Measurements from ENCODE around the gene MROH9. TPM values are rescaled to one million over a fixed set of nuclear protein-coding genes. Genes with fewer than 3 reads are reported as not detected.

The MROH9 gene
- total RNA-seq, 1 experiment from 2014 or later, result not detected

DNA sequence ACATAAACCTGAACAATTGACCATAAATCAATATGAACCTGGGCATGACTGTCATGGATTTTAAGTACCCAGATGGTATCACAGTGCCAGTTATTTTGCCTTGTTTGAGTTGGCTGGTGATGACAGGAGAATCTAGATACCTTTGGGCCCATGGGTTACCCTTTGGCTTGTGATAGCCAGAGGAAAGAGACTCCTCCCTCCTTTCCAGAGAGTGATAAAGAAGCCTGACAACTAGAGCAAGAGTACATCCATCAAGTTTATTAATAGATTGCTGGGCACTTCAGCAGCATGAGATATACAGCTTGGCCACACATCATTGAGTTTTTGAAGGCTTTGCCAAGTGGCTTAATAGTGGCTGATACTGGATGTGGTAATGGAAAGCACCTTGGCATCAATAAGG, 148.8 kb downstream of the MROH9 start:
- Histone ChIP-seq H2AK5ac (ENCODE audit: insufficient read length, low read length) (no peak overlapping the region), H2BK120ac (ENCODE audit: low read depth, low read length, poor library complexity, severe bottlenecking) (no peak overlapping the region), H3K14ac (ENCODE audit: insufficient read depth, low read length) (no peak overlapping the region), H2AFZ (ENCODE audit: low read length) (no peak overlapping the region), H3K23ac (ENCODE audit: insufficient read length, low read depth, low read length) (no peak overlapping the region), H3K79me1 (ENCODE audit: insufficient read depth, low read depth, low read length, poor library complexity, severe bottlenecking) (no peaks in the 10 kb centered on the region), H2BK12ac (ENCODE audit: insufficient read length, low read depth, low read length) (no peak overlapping the region), H4K91ac (ENCODE audit: insufficient read length, low read depth, low read length) (no peak overlapping the region), H4K5ac (ENCODE audit: insufficient read length, low read depth, low read length) (no peak overlapping the region), H3K27ac (ENCODE audit: insufficient read length, low read depth, low read length) (no peak overlapping the region), H3K4ac (ENCODE audit: low read depth, low read length) (no peak overlapping the region), H3K23me2 (ENCODE audit: insufficient read length, low read depth, low read length, poor library complexity, severe bottlenecking) (no peaks in the 10 kb centered on the region), H3K4me2 (ENCODE audit: insufficient read depth, insufficient read length, low read length) (no peak overlapping the region), H3K4me1 (ENCODE audit: insufficient read depth, low read length) (no peaks in the 10 kb centered on the region), H4K8ac (replicated peaks; ENCODE audit: insufficient read length, low read depth, low read length) (no peak overlapping the region), H3T11ph (ENCODE audit: low read length) (no peak overlapping the region), H2BK5ac (ENCODE audit: insufficient read length, low read length) (no peak overlapping the region), H3K56ac (ENCODE audit: insufficient read length, low read depth, low read length) (no peak overlapping the region), H3K9me3 (ENCODE audit: control insufficient read depth, low read depth, low read length) (no peaks in the 10 kb centered on the region), H3K9ac (ENCODE audit: extremely low read depth, insufficient read length, low read length) (no peak overlapping the region), H2BK15ac (ENCODE audit: low read depth, low read length) (no peak overlapping the region), H3K79me2 (ENCODE audit: insufficient read depth, low read length) (no peaks in the 10 kb centered on the region), H2BK20ac (ENCODE audit: low read depth, low read length, poor library complexity, severe bottlenecking) (no peak overlapping the region), H4K20me1 (ENCODE audit: control insufficient read depth, insufficient read depth, insufficient read length) (no peaks in the 10 kb centered on the region), H3K18ac (ENCODE audit: insufficient read length, low read depth, low read length) (no peak overlapping the region), H3K27me3 (ENCODE audit: insufficient read depth, low read length) (no peaks in the 10 kb centered on the region)
- H3K27me3 Mint-ChIP-seq (ENCODE audit: low read depth), result no peaks in the 10 kb centered on the region
- H3K9me3 Mint-ChIP-seq, result no peaks in the 10 kb centered on the region
- H3K36me3 Mint-ChIP-seq (ENCODE audit: insufficient read depth in 1 of 3, low read depth in 3 of 3), result no peaks in the 10 kb centered on the region
- H3K4me3 Mint-ChIP-seq, result no peak overlapping the region
- H3K4me1 Mint-ChIP-seq, result peaks cover 0 to 3% of the 10 kb centered on the region in 2 experiments; a peak in 1 of 4 replicates
- H3K27ac Mint-ChIP-seq, result no peak overlapping the region
- TF ChIP-seq, protein P1, sequence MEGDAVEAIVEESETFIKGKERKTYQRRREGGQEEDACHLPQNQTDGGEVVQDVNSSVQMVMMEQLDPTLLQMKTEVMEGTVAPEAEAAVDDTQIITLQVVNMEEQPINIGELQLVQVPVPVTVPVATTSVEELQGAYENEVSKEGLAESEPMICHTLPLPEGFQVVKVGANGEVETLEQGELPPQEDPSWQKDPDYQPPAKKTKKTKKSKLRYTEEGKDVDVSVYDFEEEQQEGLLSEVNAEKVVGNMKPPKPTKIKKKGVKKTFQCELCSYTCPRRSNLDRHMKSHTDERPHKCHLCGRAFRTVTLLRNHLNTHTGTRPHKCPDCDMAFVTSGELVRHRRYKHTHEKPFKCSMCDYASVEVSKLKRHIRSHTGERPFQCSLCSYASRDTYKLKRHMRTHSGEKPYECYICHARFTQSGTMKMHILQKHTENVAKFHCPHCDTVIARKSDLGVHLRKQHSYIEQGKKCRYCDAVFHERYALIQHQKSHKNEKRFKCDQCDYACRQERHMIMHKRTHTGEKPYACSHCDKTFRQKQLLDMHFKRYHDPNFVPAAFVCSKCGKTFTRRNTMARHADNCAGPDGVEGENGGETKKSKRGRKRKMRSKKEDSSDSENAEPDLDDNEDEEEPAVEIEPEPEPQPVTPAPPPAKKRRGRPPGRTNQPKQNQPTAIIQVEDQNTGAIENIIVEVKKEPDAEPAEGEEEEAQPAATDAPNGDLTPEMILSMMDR (conservative IDR thresholded peaks at IDR 0.05), result no peak
- no peak for DNase-seq
